Osteocyte (in vitro differentiated cells): ENCODE data around the gene CLASP1. TPM values are rescaled to one million over a fixed set of nuclear protein-coding genes. Genes with fewer than 3 reads are reported as not detected.
"Not testable (repeated sequence)": the region's sequence is repeated elsewhere in the genome, so short reads cannot be mapped to it uniquely, and the experiment has no call there.

Experiments
- DNase-seq: peaks from one replicate; pipeline ENCODE4 v3.0.0; 2021; ENCODE audit warnings: mixed read lengths; ENCODE audit not compliant: unreplicated experiment; ENCODE audit errors: extremely low spot score
- H3K27ac Mint-ChIP-seq: one replicate; pipeline ENCODE4 v1.8.0; 2021; ENCODE audit warnings: mild to moderate bottlenecking, mixed read lengths; ENCODE audit not compliant: unreplicated experiment
- H3K27me3 Mint-ChIP-seq: one replicate; pipeline ENCODE4 v1.8.0; 2021; ENCODE audit warnings: mixed read lengths; ENCODE audit not compliant: unreplicated experiment
- H3K36me3 Mint-ChIP-seq: one replicate; pipeline ENCODE4 v1.8.0; 2021; ENCODE audit warnings: mixed read lengths; ENCODE audit not compliant: unreplicated experiment
- H3K4me1 Mint-ChIP-seq: one replicate; pipeline ENCODE4 v1.8.0; 2021; ENCODE audit warnings: mixed read lengths; ENCODE audit not compliant: unreplicated experiment
- H3K4me3 Mint-ChIP-seq: one replicate; pipeline ENCODE4 v1.8.0; 2021; ENCODE audit warnings: mild to moderate bottlenecking, moderate library complexity, mixed read lengths; ENCODE audit not compliant: unreplicated experiment
- H3K9me3 Mint-ChIP-seq: one replicate; pipeline ENCODE4 v1.8.0; 2021; ENCODE audit warnings: mixed read lengths; ENCODE audit not compliant: unreplicated experiment
- CTCF ChIP-seq: fragments of 200-600 bp; sonication (generic); IDR thresholded peaks from 2 replicates; pipeline ENCODE4 v1.5.0; 2021; ENCODE audit warnings: antibody characterized with exemption, mild to moderate bottlenecking, moderate library complexity
- total RNA-seq: library from RNA; stranded (reverse); gene quantifications from 2 replicates; pipeline ENCODE4 v1.2.1, GENCODE V29; 2021

Gene CLASP1
- total RNA-seq, 1 donor from 2014 or later = 59.9 TPM

- Mint-ChIP-seq H3K4me1 (no peaks in the 10 kb centered on the region), H3K27me3 (no peaks in the 10 kb centered on the region), H3K9me3 (no peaks in the 10 kb centered on the region), H3K36me3 (peaks cover 52% of the 10 kb centered on the region), H3K27ac (no peak overlapping the region), H3K4me3 (no peak overlapping the region)
- no peak for DNase-seq
- TF ChIP-seq CTCF = no peak
Observed at GRCh38 chr2:121348128-121348740, 301.0 kb downstream of the CLASP1 start.

- DNase-seq = no peak
- no peak for TF ChIP-seq CTCF
- Mint-ChIP-seq H3K27ac (no peak overlapping the region), H3K36me3 (peaks cover 60% of the 10 kb centered on the region), H3K9me3 (no peaks in the 10 kb centered on the region), H3K27me3 (no peaks in the 10 kb centered on the region), H3K4me3 (no peak overlapping the region), H3K4me1 (no peaks in the 10 kb centered on the region)
Observed at GRCh38 chr2:121346859-121347258, 302.4 kb downstream of the CLASP1 start.

GRCh38 chr2:121346407-121346806, 302.9 kb downstream of the CLASP1 start:
- no peak overlapping the region for H3K27ac Mint-ChIP-seq
- peaks cover 62% of the 10 kb centered on the region for H3K36me3 Mint-ChIP-seq
- H3K4me3 Mint-ChIP-seq = no peak overlapping the region
- TF ChIP-seq CTCF = no peak
- no peaks in the 10 kb centered on the region for H3K4me1 Mint-ChIP-seq
- H3K27me3 Mint-ChIP-seq = no peaks in the 10 kb centered on the region
- H3K9me3 Mint-ChIP-seq = no peaks in the 10 kb centered on the region
- DNase-seq = no peak

GRCh38 chr2:121345887-121346286, 303.4 kb downstream of the CLASP1 start:
- no peaks in the 10 kb centered on the region for H3K27me3 Mint-ChIP-seq
- H3K36me3 Mint-ChIP-seq = peaks cover 57% of the 10 kb centered on the region
- no peaks in the 10 kb centered on the region for H3K4me1 Mint-ChIP-seq
- no peak for TF ChIP-seq CTCF
- no peak for DNase-seq
- no peak overlapping the region for H3K4me3 Mint-ChIP-seq
- H3K27ac Mint-ChIP-seq = no peak overlapping the region
- no peaks in the 10 kb centered on the region for H3K9me3 Mint-ChIP-seq

- Mint-ChIP-seq H3K4me1 (no peaks in the 10 kb centered on the region), H3K27me3 (no peaks in the 10 kb centered on the region), H3K27ac (no peak overlapping the region), H3K9me3 (no peaks in the 10 kb centered on the region), H3K36me3 (peaks cover 54% of the 10 kb centered on the region), H3K4me3 (no peak overlapping the region)
- DNase-seq = no peak
- TF ChIP-seq CTCF = no peak
Observed at GRCh38 chr2:121345101-121345500, 304.2 kb downstream of the CLASP1 start.

- not testable (repeated sequence) for H3K27me3 Mint-ChIP-seq, DNase-seq, H3K9me3 Mint-ChIP-seq, H3K27ac Mint-ChIP-seq, H3K4me3 Mint-ChIP-seq, H3K4me1 Mint-ChIP-seq
- H3K36me3 Mint-ChIP-seq = peaks cover 53% of the 10 kb centered on the region
Observed at GRCh38 chr2:121343828-121344399, 305.3 kb downstream of the CLASP1 start.
